ENCODE measurements around the gene PLXNA4.

Gene PLXNA4

DNA sequence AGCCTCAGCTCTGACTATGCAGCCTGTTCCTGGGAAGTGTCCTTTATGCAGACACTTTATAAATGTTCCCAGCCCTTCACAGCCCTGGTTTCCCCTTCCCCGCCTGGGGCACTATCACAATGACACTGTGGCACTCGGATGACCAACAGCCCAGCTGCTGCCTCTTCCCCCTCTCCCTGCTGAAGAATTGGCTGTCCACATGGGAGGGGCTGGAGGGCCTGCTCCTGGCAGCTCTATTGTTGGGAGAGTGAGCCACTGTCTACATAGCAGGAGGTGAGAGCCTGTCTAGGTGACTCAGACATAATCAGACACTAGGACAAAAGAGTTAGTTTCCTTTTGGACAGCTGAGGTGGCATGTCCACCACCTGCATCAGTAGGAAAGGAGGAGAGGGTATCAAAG, 437.5 kb downstream of the PLXNA4 start:
- in situ Hi-C loops (cut with HindIII; ENCODE audit: low sequenced_read_pairs) = no loop called here

DNA sequence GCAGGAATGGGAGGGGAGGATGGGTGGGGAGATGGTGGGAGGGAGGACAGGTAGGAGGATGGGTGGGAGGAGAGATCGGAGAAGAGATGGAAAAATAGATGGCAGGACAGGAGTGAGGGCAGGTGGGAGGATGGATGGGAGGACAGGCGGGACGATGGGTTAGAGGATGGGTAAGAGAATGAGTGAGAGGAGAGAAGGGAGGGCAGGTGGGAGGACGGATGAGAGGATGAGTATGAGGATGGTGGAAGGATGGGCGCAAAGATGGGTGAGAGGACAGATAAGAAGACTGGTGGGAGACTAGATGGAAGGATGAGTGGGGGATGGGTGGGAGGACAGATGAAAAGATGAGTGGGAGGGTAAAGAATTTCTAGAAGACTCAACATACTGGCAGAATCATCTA, 438.6 kb downstream of the PLXNA4 start:
- in situ Hi-C loops (cut with HindIII; ENCODE audit: low sequenced_read_pairs) = no loop called here

DNA sequence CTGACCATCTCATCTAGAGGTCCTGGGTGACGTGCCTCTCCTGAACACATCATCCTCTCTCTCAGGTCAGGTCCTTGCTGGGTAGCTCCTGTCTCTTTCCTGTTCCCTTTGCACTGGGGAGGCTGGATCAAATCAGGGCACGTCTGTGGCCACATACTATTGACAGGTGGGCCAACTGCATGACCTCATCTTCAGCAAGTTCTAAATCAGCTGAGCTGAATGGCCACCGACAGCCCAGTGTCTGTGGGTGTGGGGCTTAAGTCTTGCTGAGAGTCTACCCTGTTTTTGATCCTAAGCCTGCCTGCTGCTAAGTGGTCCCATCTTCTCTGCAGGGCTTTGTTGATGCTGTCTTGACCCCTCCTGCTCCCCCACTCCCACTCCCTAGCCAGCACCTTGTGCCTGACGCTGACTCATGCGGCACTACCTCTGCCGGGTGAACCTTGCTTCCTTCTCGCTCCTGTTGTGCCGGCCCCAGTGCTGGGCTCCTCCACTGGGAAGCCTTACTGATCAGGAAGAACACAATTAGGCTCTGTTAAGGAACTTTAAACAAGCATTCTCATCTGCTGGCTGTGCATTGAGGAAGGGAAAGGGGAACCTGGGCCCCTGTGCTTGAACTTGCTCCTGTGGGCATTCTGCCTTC, 440.4 kb downstream of the PLXNA4 start:
- in situ Hi-C loops (cut with HindIII; ENCODE audit: low sequenced_read_pairs) = no loop called here

DNA sequence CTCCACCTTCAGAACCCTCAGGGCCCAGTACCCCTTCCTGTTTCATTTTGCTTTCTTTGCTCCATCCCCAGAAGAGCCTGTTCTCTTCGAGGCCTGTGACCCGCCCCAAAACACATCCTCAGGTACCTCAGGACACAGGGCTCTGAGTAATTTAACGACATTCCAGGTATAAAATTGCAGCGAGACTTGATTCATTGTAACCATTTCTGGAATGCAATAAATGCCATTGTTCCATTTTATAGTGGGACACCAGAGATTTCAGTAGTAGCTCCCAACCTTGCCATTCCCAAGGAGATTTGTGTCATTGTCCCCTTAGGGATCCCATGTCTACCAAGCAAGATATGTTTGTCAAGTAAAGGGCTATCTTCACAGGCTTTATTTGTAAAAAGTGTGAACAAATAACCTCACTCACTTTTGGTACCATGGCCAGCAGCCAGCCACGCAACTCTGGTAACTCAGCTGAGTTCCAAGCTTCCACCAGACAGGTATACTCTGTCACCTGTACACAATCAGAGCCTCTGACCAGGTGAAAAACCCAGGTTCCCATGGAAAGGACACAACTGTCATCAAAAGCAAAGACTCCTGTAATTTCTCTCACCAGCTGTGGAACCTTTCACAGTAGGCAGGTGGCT, 441.3 kb downstream of the PLXNA4 start:
- in situ Hi-C loops (cut with HindIII; ENCODE audit: low sequenced_read_pairs) = loop anchor here (5.0 kb wide), 1 partner anchor 48 kb away; no protein-coding TSS in a partner anchor

DNA sequence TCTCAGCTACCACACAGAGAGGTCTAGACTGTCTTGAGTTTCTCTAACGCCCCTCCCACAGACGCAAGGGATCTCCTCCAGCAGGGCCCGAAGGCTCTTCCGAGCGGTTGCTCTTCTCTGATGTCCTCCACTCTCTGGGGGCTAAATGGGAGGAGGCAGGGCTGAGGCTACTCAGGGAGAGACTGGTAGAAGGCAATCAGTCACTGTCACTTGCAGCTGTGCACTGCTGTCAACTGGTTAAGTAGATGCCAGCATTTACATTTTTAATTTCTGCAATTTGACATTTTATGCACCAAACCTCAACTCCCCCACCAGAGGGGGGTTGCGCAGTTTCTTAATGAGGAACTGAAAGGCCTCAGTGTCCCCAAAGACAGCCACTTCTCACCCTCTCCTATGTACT, 442.8 kb downstream of the PLXNA4 start:
- in situ Hi-C loops (cut with HindIII; ENCODE audit: low sequenced_read_pairs) = loop anchor here (5.0 kb wide), 1 partner anchor 46 kb away; no protein-coding TSS in a partner anchor

DNA sequence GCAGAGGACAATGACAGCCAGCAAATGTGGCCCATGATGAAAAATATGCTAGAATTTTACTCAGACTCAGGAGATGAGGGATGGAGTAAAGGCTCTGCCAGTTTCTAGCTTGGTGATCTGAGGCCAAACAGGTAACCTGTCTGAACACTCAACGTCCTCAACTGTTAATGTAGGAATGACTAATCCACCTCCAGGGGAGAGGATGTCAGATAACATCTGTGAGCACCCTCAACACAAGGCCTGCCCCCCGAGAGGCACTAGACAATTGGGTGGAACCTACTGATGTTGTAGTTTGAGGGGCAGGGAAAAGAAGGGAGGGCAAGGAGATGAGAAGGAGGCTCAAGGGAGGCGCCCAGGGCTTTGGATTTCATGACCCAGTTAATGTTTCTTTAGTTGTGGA, 445.1 kb downstream of the PLXNA4 start:
- in situ Hi-C loops (cut with HindIII; ENCODE audit: low sequenced_read_pairs) = loop anchor here (5.0 kb wide), 1 partner anchor 44 kb away; no protein-coding TSS in a partner anchor

DNA sequence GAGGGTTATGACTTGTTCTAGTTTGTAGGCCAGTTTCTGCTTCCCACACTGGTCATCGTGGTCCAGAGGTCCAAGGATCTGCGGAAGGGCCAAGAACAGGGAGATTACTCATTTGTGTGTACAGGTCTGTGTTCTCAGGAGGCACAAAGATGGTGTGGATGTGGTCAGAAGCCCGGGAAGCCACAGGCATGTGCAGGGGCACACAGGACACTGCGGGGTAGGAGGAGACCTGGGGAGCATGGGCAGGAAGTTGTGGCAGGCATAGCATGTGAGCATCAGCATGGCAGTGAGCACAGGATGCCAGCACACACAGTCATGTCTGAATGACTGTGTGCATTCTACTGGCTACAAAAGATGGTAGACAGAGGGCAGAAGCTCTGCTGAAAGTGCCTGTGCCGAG, 445.8 kb downstream of the PLXNA4 start:
- in situ Hi-C loops (cut with HindIII; ENCODE audit: low sequenced_read_pairs) = loop anchor here (5.0 kb wide), 1 partner anchor 43 kb away; no protein-coding TSS in a partner anchor

DNA sequence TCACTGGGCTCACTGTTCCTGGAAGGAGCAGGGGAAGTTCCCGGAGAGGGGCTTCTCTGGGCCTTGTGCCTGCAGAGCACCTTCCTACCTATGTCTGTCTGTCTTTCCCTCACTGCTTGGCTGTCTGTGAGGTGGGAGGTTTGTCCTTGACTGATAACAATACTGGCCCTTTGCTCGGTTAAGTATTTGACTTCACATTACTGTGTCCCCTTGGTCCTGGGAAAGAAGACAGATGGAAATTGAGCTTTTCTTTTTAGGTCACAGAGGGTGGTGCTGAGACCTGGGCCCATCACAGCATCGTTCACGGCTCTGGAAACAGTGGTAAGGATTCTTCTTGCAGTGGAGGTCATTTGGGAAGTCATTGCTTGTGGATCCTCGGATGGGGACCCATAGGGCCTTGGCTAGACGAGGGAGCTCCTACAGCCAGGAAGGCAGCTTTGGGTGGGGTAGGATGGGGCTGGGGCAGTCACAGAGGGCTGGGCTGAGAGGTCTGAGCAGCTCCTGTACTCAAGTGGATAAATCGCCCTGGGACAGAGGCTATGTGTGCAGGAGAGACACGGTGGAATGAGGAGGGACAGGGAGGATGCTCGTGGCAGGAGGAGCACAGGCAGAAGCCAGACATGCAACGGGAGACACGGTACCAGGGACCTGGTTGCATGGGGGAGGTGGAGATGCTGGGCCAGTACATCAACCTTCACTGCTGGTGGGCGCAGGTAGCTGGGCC, 450.2 kb downstream of the PLXNA4 start:
- in situ Hi-C loops (cut with HindIII; ENCODE audit: low sequenced_read_pairs) = no loop called here

DNA sequence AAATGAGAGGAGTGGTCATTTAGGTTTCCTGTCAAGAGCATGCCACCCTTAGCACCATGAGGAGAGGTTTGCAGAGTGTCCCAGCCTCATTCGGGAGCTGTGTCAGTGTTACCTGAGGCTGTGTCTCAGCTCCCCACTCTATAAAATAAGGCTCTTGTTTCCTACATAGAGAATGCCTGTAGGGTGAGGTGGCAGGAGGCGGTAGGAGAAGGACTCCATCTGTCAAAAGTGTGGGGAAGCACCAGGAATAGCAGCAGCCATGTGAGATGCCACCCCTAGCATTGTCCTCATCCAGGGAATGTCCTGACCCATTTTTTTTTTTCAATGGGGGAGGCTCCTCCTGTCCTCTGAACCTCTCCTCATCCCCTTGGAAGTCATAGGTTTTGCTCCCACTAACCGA, 451.2 kb downstream of the PLXNA4 start:
- in situ Hi-C loops (cut with HindIII; ENCODE audit: low sequenced_read_pairs) = no loop called here

DNA sequence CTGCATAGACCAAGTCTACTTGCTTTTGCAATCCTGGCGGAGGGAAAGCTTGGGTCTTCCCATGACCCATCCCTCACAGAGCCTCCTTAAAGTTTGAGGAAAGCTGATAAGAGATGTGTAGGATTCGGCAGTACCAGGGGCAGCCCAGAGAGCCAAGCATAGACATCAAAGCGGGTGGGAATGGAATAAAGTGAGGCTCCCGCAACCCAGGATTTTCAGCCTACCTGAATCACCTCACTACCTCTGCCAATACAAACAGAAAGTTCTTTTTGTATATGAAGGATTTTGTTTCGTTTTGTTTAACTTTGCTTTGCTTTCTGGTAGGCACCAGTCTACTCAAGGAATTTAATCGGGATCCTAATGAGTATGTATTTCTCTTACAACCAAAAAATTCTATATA, 451.7 kb downstream of the PLXNA4 start:
- in situ Hi-C loops (cut with HindIII; ENCODE audit: low sequenced_read_pairs) = loop anchor here (5.0 kb wide), 1 partner anchor 58 kb away; no protein-coding TSS in a partner anchor

DNA sequence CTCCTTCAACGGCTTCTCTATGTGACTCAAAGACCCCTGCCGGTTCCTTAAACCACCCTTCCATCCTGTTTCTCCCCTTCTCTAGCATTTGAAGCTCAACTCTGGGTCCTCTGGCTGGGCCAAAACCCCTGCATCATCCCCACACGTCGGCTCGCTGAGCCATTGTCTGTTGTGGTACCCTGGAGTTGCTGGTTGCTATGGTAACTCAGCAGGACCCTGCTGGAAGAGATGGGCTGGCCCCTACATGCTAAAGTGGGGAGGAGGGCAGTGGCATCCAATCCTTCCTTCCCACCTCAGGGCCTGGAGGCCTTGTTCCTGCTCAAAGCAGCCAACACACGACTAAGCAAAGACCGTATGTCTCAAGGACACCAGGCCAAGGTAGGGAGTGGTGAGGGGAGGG, 452.5 kb downstream of the PLXNA4 start:
- in situ Hi-C loops (cut with HindIII; ENCODE audit: low sequenced_read_pairs) = loop anchor here (5.0 kb wide), 1 partner anchor 59 kb away; no protein-coding TSS in a partner anchor

DNA sequence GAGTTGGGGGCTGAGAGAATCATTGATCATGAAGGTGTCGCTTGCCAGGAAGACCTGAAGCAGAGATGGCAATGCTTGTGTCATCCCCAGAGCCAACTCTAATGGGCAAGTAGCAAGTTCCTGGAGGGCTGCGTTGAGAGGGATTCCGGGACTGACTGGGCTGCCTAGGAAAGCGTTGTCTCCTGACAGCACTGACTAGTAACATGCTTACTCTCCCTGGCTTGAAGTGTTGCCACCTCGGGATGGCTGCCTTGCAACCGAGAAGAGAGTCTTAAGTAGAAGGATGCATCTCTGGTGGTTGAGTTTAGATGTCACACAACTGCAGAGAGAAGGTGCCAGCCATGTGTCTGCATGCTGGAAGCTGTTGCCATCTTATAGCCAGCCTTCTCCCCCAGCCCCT, 453.4 kb downstream of the PLXNA4 start:
- in situ Hi-C loops (cut with HindIII; ENCODE audit: low sequenced_read_pairs) = loop anchor here (5.0 kb wide), 1 partner anchor 59 kb away; no protein-coding TSS in a partner anchor

DNA sequence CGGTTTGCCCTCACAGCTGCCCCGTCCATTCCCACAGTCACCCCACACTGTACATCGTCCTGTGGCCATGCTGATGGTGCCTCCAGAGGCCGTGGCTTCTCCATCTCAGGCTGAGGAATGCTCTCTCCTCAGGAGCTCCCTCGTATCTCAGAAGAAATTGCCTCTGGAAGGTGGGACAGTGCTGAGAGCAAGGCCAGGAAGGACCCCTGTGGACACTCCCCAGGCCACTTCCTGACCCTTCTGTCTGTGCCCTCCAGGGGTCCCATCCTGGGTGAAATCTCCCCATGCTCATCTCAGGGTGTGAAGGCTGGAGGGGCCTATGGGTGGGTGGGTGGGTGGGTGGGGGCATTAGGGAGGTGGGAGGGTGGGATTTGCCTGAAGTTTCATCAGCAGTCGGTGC, 454.3 kb downstream of the PLXNA4 start:
- in situ Hi-C loops (cut with HindIII; ENCODE audit: low sequenced_read_pairs) = loop anchor here (5.0 kb wide), 1 partner anchor 60 kb away; no protein-coding TSS in a partner anchor

DNA sequence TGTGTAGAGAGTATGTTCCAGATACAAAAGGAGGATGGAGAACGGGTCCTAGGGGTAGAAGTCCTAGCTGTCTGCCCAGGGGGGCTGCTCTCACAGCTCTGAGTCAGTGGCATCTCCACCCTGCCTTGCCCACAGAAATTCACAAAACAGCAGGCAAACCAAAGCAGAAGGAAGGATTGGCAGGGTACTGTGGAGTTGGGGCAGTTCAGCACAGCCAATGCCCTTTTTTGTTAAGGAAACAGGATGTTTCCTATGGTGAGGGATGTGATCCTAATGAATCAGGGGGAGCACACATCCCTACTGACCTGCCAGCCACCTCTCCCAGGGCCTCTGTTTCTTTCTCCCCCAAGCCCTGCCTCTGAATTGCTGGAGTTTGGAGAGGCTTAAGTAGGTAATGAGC, 457.6 kb downstream of the PLXNA4 start:
- in situ Hi-C loops (cut with HindIII; ENCODE audit: low sequenced_read_pairs) = no loop called here

DNA sequence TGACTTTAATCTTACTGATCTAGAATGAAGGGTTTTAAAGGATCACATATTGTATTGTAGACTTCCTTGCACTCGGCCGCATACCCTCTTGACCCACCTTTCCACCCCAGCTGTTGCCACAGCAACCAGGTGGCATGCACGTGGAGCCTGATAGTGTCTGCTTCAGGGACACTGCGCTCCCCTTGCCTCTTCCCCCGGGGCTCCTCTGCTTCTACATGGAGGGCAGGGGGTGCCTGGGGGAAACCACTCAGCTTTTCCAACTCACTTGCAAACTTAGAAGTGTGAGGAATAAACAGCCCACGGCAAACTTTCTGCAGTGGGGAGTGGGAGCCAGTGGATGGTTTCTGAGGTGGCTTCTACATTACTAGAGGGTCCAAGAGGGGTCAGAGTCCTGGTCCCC, 458.6 kb downstream of the PLXNA4 start:
- in situ Hi-C loops (cut with HindIII; ENCODE audit: low sequenced_read_pairs) = no loop called here

DNA sequence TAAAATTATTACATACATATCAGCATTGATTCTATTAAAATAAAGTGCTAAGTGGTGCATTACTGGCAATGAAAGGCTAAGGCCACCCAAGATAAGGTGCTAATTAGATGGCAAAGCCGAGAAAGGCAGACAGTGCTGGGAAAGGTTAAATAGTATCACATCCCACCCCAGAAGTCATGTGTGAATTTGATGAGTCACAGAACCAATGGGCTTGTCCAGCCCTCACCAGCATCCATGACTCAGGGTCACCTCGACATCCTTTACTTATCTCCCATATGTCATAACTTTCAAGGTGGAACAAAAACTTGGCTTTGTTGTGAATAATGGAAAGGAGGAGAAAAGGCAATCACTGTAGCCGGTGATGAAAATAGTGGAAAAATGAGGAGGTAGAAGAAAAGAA, 459.1 kb downstream of the PLXNA4 start:
- in situ Hi-C loops (cut with HindIII; ENCODE audit: low sequenced_read_pairs) = no loop called here

DNA sequence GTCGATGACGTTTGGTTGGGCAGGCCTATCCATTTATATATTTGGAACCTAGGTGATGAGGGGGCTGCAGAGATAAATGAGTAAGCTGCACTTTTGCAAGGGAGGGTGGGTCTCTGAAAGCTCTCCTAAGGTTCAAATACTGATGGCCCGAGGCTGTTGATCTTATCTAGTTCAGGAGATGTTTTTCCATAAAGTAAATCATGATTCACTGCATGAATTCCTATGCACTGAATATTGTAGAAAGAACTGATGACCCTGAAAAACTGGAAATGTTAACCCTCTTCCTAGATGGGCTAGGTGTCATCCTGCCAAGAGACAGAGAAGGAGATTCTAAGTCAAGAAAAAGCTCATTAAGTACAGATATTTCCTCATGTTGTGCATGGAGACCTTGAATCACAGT, 459.9 kb downstream of the PLXNA4 start:
- in situ Hi-C loops (cut with HindIII; ENCODE audit: low sequenced_read_pairs) = no loop called here

DNA sequence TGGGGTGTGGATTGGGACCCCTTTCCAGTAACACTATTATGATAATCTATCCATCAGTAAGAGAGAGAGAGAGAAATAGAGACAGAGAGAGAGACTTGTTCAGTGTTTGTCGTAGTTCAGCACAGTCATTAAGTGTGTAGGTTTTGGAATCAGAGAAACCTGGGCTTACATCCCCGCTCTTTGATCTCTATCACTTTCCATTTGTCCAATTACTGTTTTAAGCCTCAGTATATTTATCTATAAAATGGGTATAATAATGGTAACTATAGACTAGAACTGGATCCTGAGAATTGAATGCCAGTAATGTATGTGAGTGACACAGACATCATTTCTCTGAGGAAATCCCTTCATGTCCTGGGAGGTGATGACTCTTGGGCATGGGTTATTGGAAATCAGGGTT, 460.5 kb downstream of the PLXNA4 start:
- in situ Hi-C loops (cut with HindIII; ENCODE audit: low sequenced_read_pairs) = no loop called here

DNA sequence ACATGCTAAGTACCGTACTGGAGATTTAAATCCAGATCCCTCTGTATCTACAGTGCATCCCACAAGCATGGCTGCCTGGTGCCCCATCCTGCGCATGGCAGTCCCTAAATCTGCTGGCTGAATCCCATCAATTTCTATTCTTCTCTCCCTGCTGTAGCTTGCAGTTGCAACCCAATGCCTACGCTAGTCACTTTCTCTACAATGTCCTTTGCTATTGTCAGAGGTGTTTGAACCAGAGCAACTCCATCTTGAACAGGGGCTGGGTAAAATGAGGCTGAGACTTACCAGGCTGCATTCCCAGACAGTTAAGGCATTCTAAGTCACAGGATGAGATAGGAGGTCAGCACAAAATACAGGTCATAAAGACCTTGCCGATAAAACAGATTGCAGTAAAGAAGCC, 461.2 kb downstream of the PLXNA4 start:
- in situ Hi-C loops (cut with HindIII; ENCODE audit: low sequenced_read_pairs) = no loop called here

DNA sequence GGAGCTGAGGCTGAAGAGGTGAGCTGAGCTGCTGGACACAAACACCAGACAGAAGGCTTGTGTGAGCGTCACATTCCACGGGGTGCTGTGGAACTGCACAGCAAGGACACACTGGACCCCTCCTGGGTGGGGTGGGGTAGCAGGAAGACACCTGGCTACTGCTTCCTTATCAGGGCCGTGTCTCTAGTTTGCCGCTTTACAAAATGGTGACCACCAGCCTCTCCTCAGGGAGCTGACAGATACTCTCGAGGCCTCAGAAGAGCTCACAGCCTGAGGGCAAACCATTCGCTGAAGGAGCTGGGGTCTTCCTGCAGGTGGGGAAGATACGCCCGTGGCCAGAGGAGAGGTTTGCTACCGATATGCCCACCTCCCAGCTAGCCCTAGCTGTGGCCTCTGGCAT, 461.9 kb downstream of the PLXNA4 start:
- in situ Hi-C loops (cut with HindIII; ENCODE audit: low sequenced_read_pairs) = no loop called here

DNA sequence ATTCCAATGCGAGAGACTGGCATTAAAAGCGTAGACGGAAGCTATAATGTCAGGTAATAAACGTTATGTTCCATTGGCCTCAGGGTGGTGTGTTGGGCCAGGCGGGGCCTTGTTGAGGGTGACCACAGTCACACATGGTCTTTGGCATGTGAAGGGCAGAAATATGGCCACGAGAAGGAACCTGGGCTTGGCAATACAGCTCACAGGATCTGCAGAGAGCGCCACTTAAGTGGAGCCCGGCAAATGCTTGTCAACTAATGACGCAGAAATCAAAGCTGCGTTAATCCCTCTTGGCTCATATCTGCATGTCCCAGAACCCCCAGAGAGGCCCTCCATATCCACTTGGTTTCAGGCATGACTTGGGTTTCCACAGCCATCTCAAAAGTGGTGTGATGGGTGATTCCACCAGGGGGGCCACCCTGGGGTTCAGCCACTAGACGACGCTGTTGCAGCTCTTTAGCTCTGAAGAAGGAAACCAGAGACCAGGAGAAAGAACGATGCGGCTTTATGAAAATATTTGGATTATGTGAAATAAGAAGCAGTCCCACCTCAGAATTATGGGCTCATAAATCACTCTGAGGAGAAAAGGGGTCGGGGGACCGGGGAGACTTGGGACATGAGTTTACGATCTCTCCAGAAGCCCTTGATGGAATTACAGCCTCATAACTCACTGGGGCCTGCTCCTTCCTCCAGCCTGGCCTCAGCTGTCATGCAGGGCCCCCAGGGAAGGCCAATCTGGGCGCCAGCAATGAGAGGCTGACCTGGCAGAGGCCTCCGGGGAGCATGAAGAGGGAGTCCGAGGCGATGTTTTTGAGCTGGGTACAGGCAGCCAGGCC, 462.5 kb downstream of the PLXNA4 start:
- in situ Hi-C loops (cut with HindIII; ENCODE audit: low sequenced_read_pairs) = no loop called here

Data from endothelial cell of hepatic sinusoid (primary cell).